Stimulated activated CD4-positive, alpha-beta T cell treated with anti-CD3 and anti-CD28 coated beads, Interleukin-2, amount 100 ng/mL, for 4 hours (primary cell): Measurements from ENCODE around the gene EFCAB11.

Source experiments
- DNase-seq: peaks from one replicate; pipeline ENCODE4 v3.0.0-alpha.2; 2020; ENCODE audit warnings: low read depth

Gene EFCAB11

GRCh38 chr14:89813617-89814031 is 140.9 kb downstream of the EFCAB11 start:
- DNase-seq: no peak

- DNase-seq: no peak
Measured at GRCh38 chr14:89811954-89812575, 142.5 kb downstream of the EFCAB11 start.

- DNase-seq: no peak
Measured at GRCh38 chr14:89810101-89810500, 144.4 kb downstream of the EFCAB11 start.

GRCh38 chr14:89807892-89808291 is 146.6 kb downstream of the EFCAB11 start:
- DNase-seq: no peak

GRCh38 chr14:89807151-89807550 is 147.4 kb downstream of the EFCAB11 start:
- DNase-seq: no peak

- DNase-seq: no peak
Measured at GRCh38 chr14:89806451-89806850, 148.1 kb downstream of the EFCAB11 start.

- no peak for DNase-seq
Measured at GRCh38 chr14:89805501-89805900, 149.0 kb downstream of the EFCAB11 start.

GRCh38 chr14:89803542-89803941 is 151.0 kb downstream of the EFCAB11 start:
- DNase-seq: no peak

- DNase-seq: no peak
Measured at GRCh38 chr14:89801136-89801535, 153.4 kb downstream of the EFCAB11 start.

- no peak for DNase-seq
Measured at GRCh38 chr14:89798212-89798773, 156.2 kb downstream of the EFCAB11 start.

GRCh38 chr14:89797148-89797547 is 157.4 kb downstream of the EFCAB11 start:
- DNase-seq: no peak

GRCh38 chr14:89794096-89794495 is 160.4 kb downstream of the EFCAB11 start:
- no peak for DNase-seq

GRCh38 chr14:89793367-89793716 is 161.2 kb downstream of the EFCAB11 start:
- no peak for DNase-seq

GRCh38 chr14:89792489-89793366 is 161.8 kb downstream of the EFCAB11 start:
- DNase-seq: no peak

GRCh38 chr14:89787525-89787924 is 167.0 kb downstream of the EFCAB11 start:
- no peak for DNase-seq

- no peak for DNase-seq
Measured at GRCh38 chr14:89781046-89781445, 173.5 kb downstream of the EFCAB11 start.

GRCh38 chr14:89779707-89780106 is 174.8 kb downstream of the EFCAB11 start:
- DNase-seq: no peak

- DNase-seq: no peak
Measured at GRCh38 chr14:89775946-89776345, 178.6 kb downstream of the EFCAB11 start.

- no peak for DNase-seq
Measured at GRCh38 chr14:89775151-89775550, 179.4 kb downstream of the EFCAB11 start.

GRCh38 chr14:89773644-89774316 is 180.8 kb downstream of the EFCAB11 start:
- DNase-seq: peak; percentile 52

GRCh38 chr14:89773151-89773550 is 181.4 kb downstream of the EFCAB11 start:
- DNase-seq: no peak

GRCh38 chr14:89771251-89771650 is 183.3 kb downstream of the EFCAB11 start:
- DNase-seq: no peak

- peak; percentile 51 for DNase-seq
Measured at GRCh38 chr14:89767861-89768268, 186.7 kb downstream of the EFCAB11 start.
